Peyer's patch (tissue), 4 donors: Measurements from ENCODE around the gene MED31.

Experiments used
- CTCF ChIP-seq, 6 experiments: fragments of 450-650 bp in 4 of 6; fragments of 200-600 bp in 2 of 6; sonication (generic) in 1 of 6; IDR thresholded peaks; one replicate each; pipeline ENCODE4 v1.5.1; 2017 to 2019; ENCODE audit warnings: antibody characterized with exemption in 6 of 6, mild to moderate bottlenecking in 3 of 6, moderate library complexity in 1 of 6
- POLR2A ChIP-seq, 2 donors: fragments of 450-650 bp; IDR thresholded peaks; one replicate each; pipeline ENCODE4 v1.5.1; 2017; ENCODE audit warnings: antibody characterized with exemption in 2 of 2, mild to moderate bottlenecking in 2 of 2, moderate library complexity in 2 of 2

GRCh38 chr17:6639586-6640535 lies 11.5 kb downstream of the MED31 start:
- TF ChIP-seq POLR2A (IDR thresholded peaks at IDR 0.05) (no peak), CTCF (IDR thresholded peaks at IDR 0.05) (no peak)
